ENCODE results near the gene PCDHB10.

Gene PCDHB10

DNA sequence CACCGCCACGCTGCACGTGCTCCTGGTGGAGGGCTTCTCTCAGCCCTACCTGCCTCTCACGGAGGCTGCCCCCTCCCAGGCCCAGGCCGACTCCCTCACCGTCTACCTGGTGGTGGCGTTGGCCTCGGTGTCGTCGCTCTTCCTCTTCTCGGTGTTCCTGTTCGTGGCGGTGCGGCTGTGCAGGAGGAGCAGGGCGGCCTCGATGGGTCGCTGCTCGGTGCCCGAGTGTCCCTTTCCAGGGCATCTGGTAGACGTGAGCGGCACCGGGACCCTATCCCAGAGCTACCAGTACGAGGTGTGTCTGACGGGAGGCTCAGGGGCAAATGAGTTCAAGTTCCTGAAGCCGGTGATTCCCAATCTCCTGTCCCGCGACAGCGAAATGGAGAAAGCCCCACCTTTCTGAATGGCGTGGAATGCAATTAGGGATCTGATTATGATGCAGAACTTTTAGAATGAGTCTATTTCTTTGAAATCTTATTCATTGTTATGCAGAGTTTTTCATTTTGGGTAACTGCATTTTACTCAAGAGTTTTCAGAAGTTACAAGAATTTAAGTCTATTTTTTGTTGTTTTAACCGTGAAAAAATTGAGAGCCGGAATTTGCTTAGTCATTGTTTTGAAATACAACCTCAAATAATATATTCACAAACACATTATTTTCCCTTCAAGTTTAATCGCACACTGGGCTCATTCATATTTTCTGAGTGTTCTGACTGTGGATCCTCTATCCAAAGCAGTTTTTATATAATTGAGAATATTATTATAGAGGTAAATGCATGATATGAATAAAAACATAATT is 44.6 kb downstream of the PCDHB10 start:
- no peak overlapping the region for H3K4me3 ChIP-seq (ENCODE audit: control insufficient read depth, low read depth, low read length)
- no peak for DNase-seq (ENCODE audit: low read depth)

DNA sequence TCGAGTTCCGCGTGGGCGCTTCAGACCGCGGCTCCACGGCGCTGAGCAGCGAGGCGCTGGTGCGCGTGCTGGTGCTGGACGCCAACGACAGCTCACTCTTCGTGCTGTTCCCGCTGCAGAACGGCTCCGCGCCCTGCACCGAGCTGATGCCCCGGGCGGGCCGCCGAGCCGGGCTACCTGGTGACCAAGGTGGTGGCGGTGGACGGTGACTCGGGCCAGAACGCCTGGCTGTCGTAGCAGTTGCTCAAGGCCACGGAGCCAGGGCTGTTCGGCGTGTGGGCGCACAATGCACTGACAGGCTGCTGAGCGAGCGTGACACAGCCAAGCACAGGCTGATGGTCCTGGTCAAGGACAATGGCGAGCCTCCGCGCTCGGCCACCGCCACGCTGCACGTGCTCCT is 49.3 kb downstream of the PCDHB10 start:
- H3K4me3 ChIP-seq (ENCODE audit: control insufficient read depth, low read depth, low read length) = no peak overlapping the region

More for the DNA sequence above, 44.6 kb downstream of the PCDHB10 start:
- TF ChIP-seq, protein P1, sequence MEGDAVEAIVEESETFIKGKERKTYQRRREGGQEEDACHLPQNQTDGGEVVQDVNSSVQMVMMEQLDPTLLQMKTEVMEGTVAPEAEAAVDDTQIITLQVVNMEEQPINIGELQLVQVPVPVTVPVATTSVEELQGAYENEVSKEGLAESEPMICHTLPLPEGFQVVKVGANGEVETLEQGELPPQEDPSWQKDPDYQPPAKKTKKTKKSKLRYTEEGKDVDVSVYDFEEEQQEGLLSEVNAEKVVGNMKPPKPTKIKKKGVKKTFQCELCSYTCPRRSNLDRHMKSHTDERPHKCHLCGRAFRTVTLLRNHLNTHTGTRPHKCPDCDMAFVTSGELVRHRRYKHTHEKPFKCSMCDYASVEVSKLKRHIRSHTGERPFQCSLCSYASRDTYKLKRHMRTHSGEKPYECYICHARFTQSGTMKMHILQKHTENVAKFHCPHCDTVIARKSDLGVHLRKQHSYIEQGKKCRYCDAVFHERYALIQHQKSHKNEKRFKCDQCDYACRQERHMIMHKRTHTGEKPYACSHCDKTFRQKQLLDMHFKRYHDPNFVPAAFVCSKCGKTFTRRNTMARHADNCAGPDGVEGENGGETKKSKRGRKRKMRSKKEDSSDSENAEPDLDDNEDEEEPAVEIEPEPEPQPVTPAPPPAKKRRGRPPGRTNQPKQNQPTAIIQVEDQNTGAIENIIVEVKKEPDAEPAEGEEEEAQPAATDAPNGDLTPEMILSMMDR (IDR thresholded peaks at IDR 0.05; ENCODE audit: control insufficient read depth, insufficient read depth, low read depth, low read length, missing control alignments) = no peak

More for the DNA sequence above, 49.3 kb downstream of the PCDHB10 start:
- TF ChIP-seq, protein P1 (IDR thresholded peaks at IDR 0.05; ENCODE audit: control insufficient read depth, insufficient read depth, low read depth, low read length, missing control alignments) = no peak
- DNase-seq (ENCODE audit: low read depth) = no peak
